Inflammatory macrophage treated with lipopolysaccharide for 4 hours (primary cell): ENCODE results near the gene CDCA7.
"Not testable (repeated sequence)": the region's sequence is repeated elsewhere in the genome, so short reads cannot be mapped to it uniquely, and the experiment has no call there.

Experiments used
- DNase-seq: peaks from one replicate; pipeline ENCODE4 v3.0.0-alpha.2; 2020

CDCA7 gene

GRCh38 chr2:173354582-173355131 lies at the start of gene CDCA7:
CDCA7 (plus strand) TSS chr2:173354872; CDS start chr2:173354964, 92 bp downstream.
- peak; percentile 22 for DNase-seq

GRCh38 chr2:173305303-173305702 lies 49.4 kb upstream of the CDCA7 start:
- DNase-seq, result no peak

GRCh38 chr2:173307293-173307692 lies 47.4 kb upstream of the CDCA7 start:
- no peak for DNase-seq

GRCh38 chr2:173309370-173309769 lies 45.3 kb upstream of the CDCA7 start:
- DNase-seq, result not testable (repeated sequence)

GRCh38 chr2:173311844-173312606 lies 42.6 kb upstream of the CDCA7 start:
- no peak for DNase-seq

- DNase-seq, result no peak
Measured at GRCh38 chr2:173323371-173323770, 31.3 kb upstream of the CDCA7 start.

GRCh38 chr2:173326806-173327205 lies 27.9 kb upstream of the CDCA7 start:
- no peak for DNase-seq

- DNase-seq, result no peak
Measured at GRCh38 chr2:173327421-173327820, 27.3 kb upstream of the CDCA7 start.

- not testable (repeated sequence) for DNase-seq
Measured at GRCh38 chr2:173333003-173333402, 21.7 kb upstream of the CDCA7 start.

GRCh38 chr2:173339807-173340206 lies 14.9 kb upstream of the CDCA7 start:
- DNase-seq, result no peak

- no peak for DNase-seq
Measured at GRCh38 chr2:173343921-173344320, 10.8 kb upstream of the CDCA7 start.

- DNase-seq, result no peak
Measured at GRCh38 chr2:173346035-173346434, 8.6 kb upstream of the CDCA7 start.

GRCh38 chr2:173347305-173348168 lies 7.1 kb upstream of the CDCA7 start:
- no peak for DNase-seq

- DNase-seq, result no peak
Measured at GRCh38 chr2:173349287-173349686, 5.4 kb upstream of the CDCA7 start.

GRCh38 chr2:173350383-173350782 lies 4.3 kb upstream of the CDCA7 start:
- DNase-seq, result no peak

GRCh38 chr2:173351879-173352278 lies 2.8 kb upstream of the CDCA7 start:
- DNase-seq, result no peak

- no peak for DNase-seq
Measured at GRCh38 chr2:173353556-173353955, 1.1 kb upstream of the CDCA7 start.

GRCh38 chr2:173354073-173354581 lies 545 bp upstream of the CDCA7 start:
- no peak for DNase-seq

GRCh38 chr2:173355132-173355865 lies 627 bp downstream of the CDCA7 start:
- DNase-seq, result peak; percentile 48

GRCh38 chr2:173355866-173356508 lies 1.3 kb downstream of the CDCA7 start:
- DNase-seq, result no peak

GRCh38 chr2:173357346-173357745 lies 2.7 kb downstream of the CDCA7 start:
- no peak for DNase-seq

- DNase-seq, result no peak
Measured at GRCh38 chr2:173358616-173359015, 3.9 kb downstream of the CDCA7 start.
